Measurements from ENCODE around the gene ATL1.

ATL1 gene

DNA sequence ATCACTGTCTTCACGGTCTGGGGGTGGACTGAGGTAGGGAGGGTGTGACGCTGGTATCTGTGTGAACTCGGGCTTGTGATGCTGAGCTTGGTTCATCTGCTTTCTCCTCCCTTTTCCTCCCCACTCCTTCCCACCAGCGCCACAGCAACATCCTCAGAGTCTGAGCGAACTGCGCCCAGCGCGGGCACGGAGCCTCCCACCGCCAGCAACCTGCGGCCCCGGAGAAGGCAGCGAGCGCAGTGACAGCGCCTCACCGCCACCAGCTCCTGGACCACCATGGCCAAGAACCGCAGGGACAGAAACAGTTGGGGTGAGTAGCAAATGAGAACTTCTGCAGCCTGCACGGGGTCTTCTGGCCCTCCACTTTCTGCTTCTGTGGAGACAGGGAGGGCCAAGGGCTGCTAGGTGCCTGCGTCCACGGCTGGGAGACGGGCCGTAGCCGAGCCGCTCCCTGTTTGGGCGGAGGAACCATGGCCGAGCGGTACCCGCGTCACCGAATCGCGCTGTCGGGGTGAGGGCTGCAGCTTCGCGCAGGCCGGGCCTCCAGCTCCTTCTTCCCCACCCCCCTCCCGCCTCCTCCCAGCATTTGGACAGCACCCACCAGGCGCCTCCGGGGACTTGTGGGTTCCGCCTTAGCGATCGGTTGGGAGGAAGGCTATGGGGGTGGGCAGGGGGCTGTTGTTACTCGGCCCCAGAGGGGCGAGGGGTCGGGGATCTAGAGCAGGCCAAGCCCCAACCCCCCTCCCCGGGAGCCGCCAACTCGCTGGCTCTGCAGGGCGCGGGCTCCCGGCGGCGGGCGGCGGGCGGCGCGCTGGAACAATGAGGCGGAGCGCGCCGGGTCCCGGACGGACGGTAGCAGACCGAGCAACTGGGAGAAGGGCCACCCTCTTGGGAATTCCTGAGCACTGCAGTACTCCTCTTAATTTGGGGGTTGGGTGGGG is at the start of gene ATL1:
Gene ATL1 (plus strand): TSS at position 156 of the 941 bp plus-strand sequence. CDS start 121 bp downstream, at position 277.
- peak; percentile 84 for DNase-seq (ENCODE audit: low spot score)

DNA sequence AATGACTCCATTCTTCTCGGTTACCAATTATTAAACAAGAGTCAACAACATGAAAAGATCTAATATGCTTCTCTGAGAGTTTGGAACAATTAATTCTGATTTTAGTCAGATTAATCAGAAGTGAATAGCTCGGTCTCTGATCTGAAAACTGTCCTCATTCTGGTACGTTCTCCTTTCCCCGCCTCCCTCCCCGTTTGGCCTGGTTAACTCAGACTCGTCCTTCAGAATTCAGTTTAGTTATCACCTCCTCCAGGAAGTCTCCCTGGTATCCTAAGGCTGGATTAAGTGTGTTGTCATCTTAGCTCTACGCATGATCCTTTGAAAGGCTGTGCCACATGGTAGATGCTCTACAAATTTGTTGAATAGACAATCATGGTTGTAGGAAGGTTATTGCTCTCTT is 49.8 kb upstream of the ATL1 start:
- DNase-seq (ENCODE audit: low spot score): no peak

DNA sequence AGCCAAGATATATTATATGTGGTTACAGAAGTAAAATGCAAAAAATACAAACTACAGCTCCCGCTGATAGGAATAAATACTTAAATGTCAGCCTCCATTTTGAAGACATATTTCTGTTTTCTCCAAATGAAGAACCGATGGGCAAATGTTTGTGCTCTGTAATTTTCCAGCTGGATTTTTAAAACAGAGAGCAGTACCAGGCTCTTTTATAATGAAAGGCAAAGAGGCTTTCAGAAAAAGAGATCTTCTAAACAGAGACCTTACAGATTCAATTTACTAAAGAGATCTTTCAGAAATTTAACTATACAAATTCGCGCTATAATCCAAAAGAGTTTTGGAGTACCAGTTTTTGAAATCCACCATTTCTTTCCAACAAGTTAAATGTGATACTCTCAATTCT is 47.5 kb upstream of the ATL1 start:
- DNase-seq (ENCODE audit: low spot score): peak; percentile 80

DNA sequence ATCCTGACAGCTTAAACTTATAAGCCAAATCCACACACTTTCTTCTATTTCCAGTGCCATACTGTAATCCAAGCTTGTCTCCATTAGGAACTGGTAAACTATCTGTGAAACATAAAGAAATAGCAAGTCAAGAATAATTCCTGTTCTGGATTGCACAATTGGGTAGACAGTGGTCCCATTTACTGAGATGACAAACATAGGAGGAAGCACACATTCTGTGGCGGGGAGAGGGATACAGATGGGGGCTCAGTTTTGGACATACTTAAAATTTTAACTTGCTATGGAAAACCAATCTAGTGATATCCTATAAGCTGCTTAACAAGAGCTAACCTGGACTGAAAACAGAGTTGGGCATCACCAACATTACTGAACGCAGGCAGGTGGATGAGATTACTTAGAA is 43.9 kb upstream of the ATL1 start:
- DNase-seq (ENCODE audit: low spot score): no peak

DNA sequence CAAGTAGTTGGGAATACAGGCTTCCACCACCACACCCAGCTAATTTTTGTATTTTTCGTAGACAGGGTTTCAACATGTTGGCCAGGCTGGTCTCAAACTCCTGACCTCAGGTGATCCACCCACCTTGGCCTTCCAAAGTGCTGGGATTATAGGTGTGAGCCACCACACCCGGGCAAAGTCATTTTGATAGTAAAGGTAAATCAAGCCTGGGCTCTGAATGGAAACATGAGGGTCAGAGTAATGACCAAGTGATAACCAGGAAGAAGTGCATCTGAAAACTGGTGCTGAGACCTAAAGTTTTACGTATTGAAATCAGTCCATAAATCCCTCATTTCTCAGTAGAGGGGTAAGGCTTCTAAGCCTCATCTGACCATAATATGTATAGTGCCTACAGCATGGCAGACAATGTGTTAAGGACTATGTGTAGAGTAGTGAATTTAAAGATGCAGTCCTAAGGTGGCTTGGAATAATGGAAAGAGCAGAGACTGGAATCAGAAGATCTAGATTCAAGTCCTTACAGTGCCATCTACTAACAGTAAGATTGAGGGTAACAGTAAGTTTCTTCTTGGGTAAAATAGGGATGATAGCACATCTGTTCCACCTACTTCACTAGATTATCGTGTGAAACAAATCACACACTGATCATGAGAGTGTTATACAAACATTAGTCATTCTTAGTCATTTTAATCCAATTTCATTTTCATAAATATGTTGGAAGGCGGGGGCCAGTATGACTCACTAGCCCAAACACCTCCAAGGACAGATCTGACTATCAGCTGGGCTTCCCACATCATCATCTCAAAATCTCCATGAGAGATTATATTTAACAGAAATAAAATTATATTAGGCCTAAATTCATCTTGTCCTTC is 38.8 kb upstream of the ATL1 start:
- DNase-seq (ENCODE audit: low spot score): no peak

DNA sequence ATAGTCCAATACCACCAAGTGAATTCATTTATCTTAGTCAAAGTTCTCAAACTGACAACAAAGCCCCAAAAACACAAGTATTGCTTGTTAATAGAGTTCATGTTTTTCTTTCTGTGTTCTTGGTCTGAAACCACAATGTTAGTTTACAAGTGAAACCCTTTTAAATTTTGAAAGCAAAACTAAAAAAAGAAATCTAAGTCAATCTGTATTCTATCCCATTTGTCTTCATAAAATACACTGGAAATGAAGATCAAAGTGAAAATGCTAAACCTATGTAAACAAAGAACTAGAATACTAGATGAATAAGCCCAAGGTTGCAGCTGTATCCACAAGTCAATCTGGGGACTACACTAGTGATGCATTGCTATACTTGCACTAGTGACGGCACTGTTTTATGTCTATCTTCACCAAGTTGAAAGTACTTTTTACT is 38.0 kb upstream of the ATL1 start:
- DNase-seq (ENCODE audit: low spot score): no peak

DNA sequence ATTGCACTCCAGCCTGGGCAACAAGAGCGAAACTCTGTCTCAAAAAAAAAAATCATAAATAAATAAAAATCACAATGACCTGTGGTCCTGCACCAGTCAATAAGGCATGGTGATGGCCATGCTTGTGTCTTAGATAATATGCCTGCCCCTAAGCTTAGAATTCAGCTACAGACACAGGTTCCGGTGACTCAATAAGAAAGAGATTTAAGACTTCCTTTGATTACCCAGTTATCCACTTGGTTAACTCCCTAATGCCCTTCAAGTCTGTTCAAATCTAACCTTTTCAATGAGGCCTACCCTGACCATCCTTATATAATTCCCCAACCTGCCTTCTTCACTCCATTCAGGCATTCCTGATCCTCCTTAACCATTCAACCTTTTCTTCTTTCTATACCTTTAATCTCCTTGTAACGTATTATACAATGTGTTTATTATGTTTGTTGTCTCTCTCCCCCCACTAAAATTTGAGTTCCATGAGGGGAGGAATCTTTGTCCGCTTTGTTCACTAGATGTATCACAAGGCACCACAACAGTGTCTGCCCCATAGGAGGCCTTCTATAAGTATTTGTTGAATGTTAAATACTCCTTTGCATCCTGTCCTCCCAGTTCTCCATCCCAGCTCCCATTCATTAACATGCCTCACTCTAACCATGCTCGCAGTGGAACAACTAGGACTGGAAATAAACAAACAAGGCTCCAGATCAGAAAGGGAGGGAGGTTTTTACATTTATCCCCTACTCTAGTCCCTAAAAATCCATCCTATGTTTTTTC is 36.5 kb upstream of the ATL1 start:
- no peak for DNase-seq (ENCODE audit: low spot score)

DNA sequence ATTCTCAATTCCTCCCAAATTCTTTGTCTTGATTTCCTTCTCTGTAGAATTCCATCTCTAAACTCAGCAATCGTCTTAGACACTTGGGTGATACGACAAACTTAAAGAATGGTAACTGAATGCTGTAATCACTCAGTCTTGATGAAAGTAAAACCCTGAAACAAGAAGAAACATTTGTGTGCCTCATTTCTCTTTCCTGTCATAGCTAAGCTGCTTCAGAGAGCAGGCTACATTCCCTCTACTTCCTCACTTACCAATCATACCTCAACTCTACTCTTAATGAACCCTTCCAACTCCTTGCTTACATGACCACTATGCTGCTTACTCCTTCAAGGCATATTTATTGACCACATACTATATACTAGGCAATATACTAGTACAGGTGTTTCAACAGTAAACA is 35.9 kb upstream of the ATL1 start:
- DNase-seq (ENCODE audit: low spot score): no peak

DNA sequence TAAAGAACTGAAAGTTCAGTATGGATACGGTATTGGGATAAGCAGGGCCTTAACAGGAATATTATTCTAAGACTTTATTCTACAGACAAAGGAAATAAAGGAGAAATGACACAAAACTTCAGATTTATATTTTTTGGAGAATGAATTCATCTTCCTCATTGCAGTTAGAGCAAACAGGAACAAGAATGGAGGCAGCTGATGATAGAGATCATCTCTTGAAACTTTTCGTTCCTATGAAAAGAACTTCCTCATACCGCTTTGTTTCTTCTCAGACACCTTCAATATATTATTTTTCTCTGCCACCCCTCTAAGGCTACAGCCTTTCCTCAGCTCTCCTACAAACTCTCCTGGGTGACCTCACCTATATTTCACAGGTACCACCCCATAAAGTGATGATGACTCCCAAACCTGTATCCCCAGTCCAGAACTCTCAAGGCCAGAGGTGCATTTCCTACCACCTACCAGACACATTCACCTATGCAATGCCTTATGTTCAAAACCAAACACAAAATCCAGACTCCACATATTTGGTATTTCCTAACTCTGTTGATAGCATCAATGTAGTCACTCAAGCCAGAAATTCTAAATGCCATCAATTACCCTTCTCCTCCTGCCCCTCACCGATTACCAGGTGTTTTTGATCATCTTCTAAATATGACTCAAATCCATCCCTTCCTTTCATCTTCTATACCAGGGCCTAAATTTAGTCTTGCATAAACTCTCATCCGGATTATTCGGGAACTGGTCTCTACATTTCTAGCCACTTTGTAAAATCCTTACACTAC is 35.0 kb upstream of the ATL1 start:
- no peak for DNase-seq (ENCODE audit: low spot score)

DNA sequence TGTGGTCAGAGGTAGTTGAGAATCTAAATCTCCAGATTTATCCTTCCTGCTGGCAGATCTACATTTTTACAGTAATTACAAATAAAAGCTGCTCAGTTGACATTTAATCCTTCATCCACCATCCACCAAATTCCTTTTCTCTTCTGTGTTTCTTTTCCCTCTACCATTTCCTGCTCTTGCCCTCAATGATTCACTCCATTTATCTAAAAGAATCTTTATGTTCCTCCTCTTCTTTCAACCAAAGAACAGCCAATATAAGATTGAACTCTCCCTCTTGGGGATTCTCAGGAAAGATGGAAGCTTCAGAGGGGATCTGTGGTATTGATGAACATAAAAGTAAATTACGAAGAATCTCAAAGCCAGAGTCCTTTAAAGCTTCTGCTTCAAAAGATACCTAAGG is 31.9 kb upstream of the ATL1 start:
- DNase-seq (ENCODE audit: low spot score): no peak

DNA sequence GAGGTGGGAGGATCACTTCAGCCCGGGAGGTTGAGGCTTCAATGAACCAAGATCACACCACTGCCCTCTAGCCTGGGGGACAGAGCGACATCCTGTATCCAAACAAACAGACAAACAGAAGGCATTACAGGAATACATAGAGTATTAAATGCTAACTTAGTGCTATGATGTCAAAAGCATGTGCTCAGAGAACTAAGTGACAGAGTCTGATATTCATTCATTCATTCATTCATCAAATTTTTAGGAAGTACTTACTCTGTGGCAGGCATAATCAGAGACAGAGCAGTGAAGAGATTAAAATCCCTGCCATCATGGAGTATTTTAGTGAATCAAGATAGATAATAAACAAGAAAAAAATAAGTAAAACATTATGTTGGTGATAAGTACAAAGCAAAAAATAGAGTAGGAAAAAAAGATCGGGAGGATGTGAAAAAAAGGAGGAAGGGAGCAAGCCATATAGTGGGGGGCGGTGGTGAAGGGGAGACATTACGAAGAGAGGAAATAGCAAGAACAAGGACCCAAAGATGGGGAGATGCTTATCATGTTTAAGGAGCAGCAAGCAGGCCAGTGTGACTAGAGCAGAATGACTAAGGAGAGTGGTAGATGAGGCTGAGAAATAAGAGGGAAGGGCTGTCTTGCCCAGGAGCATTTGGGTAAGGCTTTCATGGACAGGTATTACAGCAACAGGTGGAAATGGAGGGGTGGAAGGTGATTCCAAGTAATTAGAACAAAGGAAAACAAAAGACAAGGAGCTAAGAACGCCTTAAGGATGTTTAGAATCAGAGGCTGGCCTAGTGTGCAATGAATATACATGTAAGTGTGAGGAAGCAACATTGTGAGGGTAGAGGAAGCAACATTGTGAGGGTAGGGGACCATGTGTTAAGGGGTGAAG is 30.4 kb upstream of the ATL1 start:
- DNase-seq (ENCODE audit: low spot score): no peak

DNA sequence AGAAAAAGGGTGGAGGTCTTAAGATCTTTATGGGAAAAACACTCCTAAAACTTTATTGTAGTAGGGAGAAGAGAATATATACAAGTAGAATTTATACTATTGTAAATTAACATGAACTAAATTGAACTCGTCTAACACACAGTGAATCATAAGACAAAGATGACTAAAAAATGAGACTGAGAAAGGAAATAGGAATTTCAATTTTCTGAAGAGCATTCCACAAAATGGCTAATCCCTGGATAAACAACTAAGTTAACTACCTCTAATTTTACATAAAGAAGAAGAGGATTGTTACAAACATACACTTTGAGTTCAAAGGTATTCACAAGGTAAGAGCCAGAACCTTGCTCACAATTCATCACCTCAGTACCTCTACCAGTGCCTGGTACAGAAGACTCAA is 29.6 kb upstream of the ATL1 start:
- DNase-seq (ENCODE audit: low spot score): no peak

DNA sequence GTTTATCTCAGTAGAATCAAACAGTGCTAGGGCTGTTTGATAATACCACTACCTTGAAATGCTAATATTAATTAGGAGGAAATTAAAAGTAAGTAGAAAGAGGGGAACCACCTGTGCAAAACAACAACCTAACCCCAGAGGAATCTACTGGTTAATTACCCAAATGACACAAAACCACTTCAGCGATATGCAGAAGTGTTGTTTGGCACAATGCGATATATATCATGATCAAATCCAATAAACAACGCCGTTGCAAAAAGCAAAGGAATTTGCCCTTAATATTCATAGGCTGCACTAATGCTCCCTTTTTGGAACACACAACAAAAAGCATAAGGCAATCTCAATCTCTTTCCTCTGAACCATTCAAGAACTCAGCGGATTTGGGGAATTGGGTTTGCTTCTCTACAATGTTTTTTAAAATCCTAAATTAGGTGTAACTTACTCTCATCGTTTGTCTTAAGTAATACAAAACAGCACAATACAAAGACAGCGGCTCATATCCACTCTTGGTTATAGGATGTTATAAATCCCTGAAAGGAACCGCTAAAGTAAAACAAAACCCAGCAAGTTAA is 29.1 kb upstream of the ATL1 start:
- no peak for DNase-seq (ENCODE audit: low spot score)

DNA sequence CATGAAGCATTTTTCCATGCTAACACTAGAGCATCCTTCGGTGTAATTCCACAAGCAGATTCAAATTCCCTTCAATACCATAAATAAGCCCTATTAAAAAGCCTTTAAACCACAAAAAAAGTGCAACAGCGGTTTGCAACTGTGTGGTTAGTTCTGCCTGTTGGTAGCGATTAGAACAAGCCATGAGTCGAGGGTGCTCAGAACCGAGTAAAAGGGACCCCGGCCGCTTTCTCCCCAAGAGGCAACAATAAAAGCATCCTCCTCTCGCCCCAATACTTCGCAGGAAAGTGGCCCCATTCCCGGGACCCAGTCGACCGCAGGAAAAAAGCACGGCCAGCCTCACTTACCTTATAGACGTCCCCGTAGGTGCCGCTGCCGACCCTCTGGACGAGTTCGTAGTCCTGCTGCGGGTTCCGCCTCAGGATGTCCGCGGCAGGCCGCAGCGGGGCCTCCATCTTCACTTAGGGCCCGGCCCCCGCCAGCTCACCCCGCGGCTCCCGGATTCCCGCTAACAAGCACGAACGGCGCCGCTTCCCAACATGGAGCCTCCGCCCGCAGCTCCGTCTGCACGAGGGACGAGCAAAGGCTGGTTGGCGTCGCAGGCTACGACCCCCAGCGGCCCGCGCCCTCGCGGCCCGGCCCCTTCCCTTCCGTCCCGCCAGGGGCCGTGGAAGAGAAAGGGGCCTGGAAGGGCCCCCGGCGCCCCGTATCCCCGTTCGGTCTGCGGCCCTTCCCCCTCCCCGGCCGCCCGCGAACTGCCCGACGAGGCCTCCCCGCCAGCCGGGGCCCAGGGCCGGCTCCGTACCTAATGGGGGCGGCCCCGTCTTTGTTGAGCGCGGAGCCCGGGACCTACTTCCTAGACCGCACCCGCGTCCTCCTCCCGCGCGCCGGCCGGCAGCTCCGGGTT is 28.1 kb upstream of the ATL1 start:
- DNase-seq (ENCODE audit: low spot score): no peak

DNA sequence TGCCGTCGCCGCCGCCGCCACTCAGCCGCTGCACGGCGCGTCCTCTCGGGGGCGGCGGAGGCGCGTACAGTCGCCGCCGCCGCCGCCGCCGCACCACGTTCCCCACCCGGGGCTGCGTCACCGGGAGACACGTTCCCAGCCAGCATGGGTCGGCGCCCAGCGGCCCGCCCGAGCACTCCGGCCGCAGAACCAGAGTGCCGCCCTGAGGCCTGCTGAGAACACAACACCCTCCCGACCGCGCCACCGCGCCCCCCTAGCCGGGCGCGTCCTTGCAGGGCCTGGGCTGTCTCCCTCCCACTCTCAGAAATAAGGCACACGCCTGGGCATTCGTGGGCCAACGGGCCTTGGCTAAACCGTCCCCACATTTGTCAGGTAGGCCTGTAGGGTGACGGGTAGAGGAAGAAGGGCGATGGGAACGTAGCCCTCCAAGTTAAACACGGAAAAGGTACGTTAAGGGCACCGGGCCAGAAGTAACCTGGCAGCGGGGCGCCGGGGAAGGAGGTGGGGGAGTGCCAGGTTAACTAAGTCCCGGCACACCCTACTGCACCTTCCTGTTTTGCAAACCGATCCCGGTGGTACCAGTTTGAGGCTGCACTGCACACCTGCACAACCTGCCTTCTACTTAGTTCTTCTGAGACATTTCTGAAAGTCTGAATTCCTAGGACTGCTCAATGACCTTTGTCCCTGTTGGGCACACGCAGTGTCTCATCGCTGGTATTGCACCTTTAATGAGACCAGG is 27.3 kb upstream of the ATL1 start, which contains the start of gene MAP4K5:
Gene MAP4K5 (minus strand): TSS at position 68 of the 739 bp plus-strand sequence. CDS start 520 bp downstream, outside the sequence.
- DNase-seq (ENCODE audit: low spot score): peak; percentile 93

DNA sequence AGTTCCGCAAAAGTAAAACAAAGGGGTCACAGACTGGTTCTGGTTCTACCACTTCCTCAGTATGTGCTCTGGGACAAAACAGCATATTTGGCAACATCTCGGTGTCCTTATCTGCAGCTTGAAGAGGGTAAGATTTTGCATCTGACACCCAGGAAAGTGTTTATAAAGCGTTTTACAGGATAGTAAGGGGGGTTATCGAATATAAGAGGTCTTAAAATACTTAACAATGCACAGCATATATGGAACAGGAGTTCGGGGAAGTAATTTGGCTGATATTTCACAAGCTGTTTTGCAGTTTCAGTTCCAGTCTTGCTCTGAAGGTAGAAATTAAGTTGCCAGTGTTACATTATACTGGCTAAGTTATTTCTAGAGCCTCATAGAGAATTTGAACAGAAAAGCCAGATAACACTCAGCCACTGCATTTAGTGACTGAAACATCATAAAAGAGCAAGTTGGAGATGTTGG is 26.7 kb upstream of the ATL1 start:
- DNase-seq (ENCODE audit: low spot score): no peak

DNA sequence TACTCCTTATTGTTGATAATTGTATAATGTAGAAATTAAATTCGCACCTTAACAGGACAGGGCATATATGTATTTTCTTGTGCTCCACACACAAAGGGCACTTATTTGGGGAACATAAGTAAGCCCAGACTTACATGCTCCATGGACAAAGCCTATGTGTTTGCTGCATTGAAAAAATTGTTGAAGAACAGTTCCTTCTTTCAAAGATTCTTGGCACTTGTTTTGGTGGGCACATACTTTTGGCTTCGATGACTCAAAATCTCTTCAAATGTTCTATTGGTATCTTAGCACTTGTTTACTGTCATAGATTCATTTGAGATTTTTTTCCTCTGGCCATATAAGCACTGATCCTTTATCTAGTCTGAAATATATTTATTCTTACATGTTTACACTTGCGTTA is 26.1 kb upstream of the ATL1 start:
- DNase-seq (ENCODE audit: low spot score): peak; percentile 93

DNA sequence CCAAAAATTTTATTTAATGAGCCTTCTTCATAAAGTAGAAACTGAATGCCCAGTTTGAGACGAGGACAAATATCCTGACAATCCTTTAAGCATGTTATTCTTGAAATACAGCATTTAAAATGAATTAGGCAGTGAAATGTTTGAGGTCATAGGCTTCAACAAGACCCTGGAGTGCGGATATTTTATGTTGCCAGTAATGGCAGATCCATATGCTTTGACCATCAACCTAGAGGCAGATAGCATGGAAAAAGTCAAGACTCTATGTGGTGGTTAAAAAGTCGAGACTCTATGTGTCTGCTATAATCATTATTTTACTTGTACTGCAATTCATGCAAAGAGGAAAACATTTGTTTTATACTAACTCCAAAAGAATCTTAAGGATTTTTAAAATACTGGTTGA is 25.5 kb upstream of the ATL1 start:
- no peak for DNase-seq (ENCODE audit: low spot score)
